ENCODE data around the gene IPO11.

- TF ChIP-seq POLR2A (IDR thresholded peaks at IDR 0.05) = no peak
- TF ChIP-seq CTCF (IDR thresholded peaks at IDR 0.05) = no peak
- TF ChIP-seq EP300 (IDR thresholded peaks at IDR 0.05) = no peak
Measured at GRCh38 chr5:62662521-62662920, 250.0 kb downstream of the IPO11 start.

Measured in ovary (tissue), 3 donors.